BJ (cell line): ENCODE measurements around the gene NEXMIF. TPM values are rescaled to one million over a fixed set of nuclear protein-coding genes. Genes with fewer than 3 reads are reported as not detected.

Experiments used
- CTCF ChIA-PET: fragments of 350-600 bp; formaldehyde crosslinking; extraction: SDS; loops from one replicate; lab custom pipeline; 2021; ENCODE audit warnings: antibody characterized with exemption, inconsistent platforms; lab: Yijun Ruan, JAX
- POLR2A ChIA-PET: fragments of 300-600 bp; sonication (Branson Sonifier 250); formaldehyde crosslinking; extraction: SDS; loops from one replicate; lab custom pipeline; 2021; ENCODE audit warnings: antibody characterized with exemption; lab: Charles Lee
- DNase-seq: peaks from one replicate; pipeline ENCODE4 v3.0.0-alpha.2; 2011; ENCODE audit warnings: low read depth
- H3K27me3 ChIP-seq: 2 replicates; pipeline ENCODE4 v1.6.0; 2011; ENCODE audit warnings: low read length; ENCODE audit not compliant: control insufficient read depth, insufficient read depth
- H3K36me3 ChIP-seq: 2 replicates; pipeline ENCODE4 v1.5.1; 2011; ENCODE audit warnings: low read length; ENCODE audit not compliant: control insufficient read depth, insufficient read depth
- H3K4me3 ChIP-seq: 2 replicates; pipeline ENCODE4 v1.5.1; 2011; ENCODE audit warnings: low read depth, mild to moderate bottlenecking, control low read depth, low read length
- polyA plus RNA-seq: library from polyadenylated mRNA; depleted of rRNA; stranded (reverse); fragments of >200 nt; gene quantifications from 2 replicates; pipeline ENCODE4 v1.2.3, GENCODE V29; 2011
- TF ChIP-seq, protein P1 (sequence below): IDR thresholded peaks from 2 replicates; pipeline ENCODE4 v1.5.1; 2011; ENCODE audit warnings: low read depth, mild to moderate bottlenecking, control low read depth, inconsistent platforms, low read length, moderate library complexity; ENCODE audit not compliant: insufficient read depth

The NEXMIF gene
- polyA plus RNA-seq, 1 experiment, result not detected

DNA sequence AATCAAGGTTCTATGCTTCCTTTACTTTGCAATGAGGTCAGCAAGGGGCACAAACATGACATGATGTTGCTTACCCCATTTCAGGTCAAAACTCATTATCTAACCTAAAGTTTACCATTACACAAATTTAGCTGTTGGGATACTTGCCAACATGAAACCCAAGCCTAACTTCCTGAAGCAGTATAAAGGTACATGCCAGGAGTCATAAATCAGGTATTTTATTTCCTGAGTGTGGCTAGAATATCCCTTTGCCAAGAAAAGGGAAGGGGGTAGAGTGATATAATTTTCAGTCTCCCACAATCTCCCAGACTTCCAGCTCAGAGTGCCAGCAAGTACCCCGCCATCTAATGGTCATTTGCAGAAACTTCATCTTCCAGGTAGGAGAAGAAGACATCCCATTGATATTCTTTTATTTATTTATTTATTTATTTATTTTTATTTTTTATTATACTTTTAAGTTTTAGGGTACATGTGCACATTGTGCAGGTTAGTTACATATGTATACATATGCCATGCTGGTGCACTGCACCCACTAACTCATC lies 136.6 kb downstream of the NEXMIF start:
- CTCF ChIA-PET, result no interaction called here
- no peak for DNase-seq
- Histone ChIP-seq H3K27me3 (no peaks in the 10 kb centered on the region), H3K4me3 (no peak overlapping the region), H3K36me3 (no peaks in the 10 kb centered on the region)
- POLR2A ChIA-PET, result no interaction called here
- TF ChIP-seq, protein P1, sequence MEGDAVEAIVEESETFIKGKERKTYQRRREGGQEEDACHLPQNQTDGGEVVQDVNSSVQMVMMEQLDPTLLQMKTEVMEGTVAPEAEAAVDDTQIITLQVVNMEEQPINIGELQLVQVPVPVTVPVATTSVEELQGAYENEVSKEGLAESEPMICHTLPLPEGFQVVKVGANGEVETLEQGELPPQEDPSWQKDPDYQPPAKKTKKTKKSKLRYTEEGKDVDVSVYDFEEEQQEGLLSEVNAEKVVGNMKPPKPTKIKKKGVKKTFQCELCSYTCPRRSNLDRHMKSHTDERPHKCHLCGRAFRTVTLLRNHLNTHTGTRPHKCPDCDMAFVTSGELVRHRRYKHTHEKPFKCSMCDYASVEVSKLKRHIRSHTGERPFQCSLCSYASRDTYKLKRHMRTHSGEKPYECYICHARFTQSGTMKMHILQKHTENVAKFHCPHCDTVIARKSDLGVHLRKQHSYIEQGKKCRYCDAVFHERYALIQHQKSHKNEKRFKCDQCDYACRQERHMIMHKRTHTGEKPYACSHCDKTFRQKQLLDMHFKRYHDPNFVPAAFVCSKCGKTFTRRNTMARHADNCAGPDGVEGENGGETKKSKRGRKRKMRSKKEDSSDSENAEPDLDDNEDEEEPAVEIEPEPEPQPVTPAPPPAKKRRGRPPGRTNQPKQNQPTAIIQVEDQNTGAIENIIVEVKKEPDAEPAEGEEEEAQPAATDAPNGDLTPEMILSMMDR, result no peak

DNA sequence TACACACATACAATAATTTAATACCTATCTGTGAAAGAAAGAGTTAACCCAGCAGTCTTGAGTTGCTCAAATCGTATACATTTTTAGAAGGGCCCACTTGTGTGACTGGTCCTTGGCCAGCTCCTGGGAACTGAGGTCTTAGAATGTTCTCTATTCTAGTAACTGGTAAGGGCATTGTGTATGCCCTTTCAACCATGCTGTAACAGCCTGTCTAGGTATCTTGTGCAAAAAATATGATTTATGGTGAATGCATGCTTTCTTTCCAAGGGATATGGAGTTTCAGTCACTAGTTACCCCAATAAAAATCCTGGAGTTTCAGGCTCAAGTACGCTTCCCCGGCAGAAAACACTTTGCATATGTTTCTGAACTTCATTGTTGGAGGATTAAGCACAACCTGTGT lies 140.6 kb downstream of the NEXMIF start:
- POLR2A ChIA-PET, result no interaction called here

DNA sequence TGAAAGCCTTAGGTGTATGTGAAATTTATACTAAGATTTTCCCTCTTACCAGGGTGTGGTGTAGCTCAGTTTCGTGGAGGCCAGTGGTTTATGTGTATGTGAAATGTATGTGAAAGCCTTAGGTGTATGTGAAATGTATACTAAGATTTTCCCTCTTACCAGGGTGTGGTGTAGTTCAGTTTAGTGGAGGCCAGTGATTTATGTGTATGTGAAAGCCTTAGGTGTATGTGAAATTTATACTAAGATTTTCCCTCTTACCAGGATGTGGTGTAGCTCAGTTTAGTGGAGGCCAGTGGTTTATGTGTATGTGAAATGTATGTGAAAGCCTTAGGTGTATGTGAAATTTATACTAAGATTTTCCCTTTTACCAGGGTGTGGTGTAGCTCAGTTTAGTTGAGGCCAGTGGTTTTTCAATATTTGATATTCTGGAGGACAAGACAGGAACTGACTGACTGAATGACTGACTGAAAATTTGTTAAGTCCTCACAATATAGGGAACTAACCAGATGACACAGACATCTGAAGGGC lies 143.7 kb downstream of the NEXMIF start:
- Histone ChIP-seq H3K27me3 (no peaks in the 10 kb centered on the region), H3K36me3 (no peaks in the 10 kb centered on the region), H3K4me3 (no peak overlapping the region)
- DNase-seq, result no peak
- TF ChIP-seq, protein P1, result no peak
- ChIA-PET POLR2A (no interaction called here), CTCF (no interaction called here)

More for the DNA sequence above, 140.6 kb downstream of the NEXMIF start:
- Histone ChIP-seq H3K27me3 (no peaks in the 10 kb centered on the region), H3K4me3 (no peak overlapping the region), H3K36me3 (no peaks in the 10 kb centered on the region)
- DNase-seq, result no peak
- CTCF ChIA-PET, result no interaction called here
- TF ChIP-seq, protein P1, result no peak

DNA sequence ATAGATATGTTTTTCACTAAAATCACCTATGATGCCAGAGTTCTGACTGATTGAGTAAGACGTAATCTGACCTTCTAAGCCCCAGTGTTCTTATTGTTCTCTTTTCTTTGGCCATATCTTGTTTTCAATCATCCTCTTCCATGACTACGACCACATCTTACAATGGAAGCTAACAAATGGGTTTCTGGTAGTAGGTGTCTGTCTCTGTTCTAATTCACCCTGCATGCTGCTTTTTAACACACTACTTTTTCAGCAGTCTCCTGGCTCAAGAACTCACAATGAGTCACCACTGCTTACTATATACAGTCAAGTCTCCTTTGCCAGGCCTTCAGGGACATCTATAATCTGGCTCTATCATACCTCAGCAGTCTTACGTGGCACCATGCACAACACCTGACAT lies 146.1 kb downstream of the NEXMIF start:
- CTCF ChIA-PET, result no interaction called here
- no peaks in the 10 kb centered on the region for H3K27me3 ChIP-seq
- no peaks in the 10 kb centered on the region for H3K36me3 ChIP-seq
- TF ChIP-seq, protein P1, result no peak
- no peak overlapping the region for H3K4me3 ChIP-seq
- POLR2A ChIA-PET, result no interaction called here
- no peak for DNase-seq

DNA sequence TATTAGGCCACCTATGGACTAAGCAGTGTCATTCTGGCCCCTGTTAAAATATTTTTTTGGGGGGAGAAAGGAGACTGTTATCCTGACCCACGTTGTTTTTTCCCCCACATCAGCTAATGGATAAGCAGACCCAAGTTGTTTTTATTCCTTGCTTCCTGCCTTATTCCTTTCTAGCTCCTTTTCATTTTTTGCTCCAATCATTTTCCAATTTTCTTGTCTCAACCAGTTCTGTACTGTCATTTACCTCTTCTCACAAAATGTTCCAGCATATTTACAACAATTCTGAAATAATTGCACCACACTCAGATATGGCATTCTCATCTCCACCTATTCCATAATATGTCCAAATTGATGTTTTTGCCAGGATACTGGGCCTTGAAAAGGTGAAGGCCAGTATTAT lies 150.3 kb downstream of the NEXMIF start:
- POLR2A ChIA-PET, result no interaction called here
- H3K27me3 ChIP-seq, result no peaks in the 10 kb centered on the region
- no peaks in the 10 kb centered on the region for H3K36me3 ChIP-seq
- TF ChIP-seq, protein P1, result no peak
- H3K4me3 ChIP-seq, result no peak overlapping the region
- CTCF ChIA-PET, result no interaction called here
- DNase-seq, result no peak
